Thyroid gland (tissue), 4 donors: ENCODE measurements around the gene ALDH2.
"Not testable (repeated sequence)": the region's sequence is repeated elsewhere in the genome, so short reads cannot be mapped to it uniquely, and the experiment has no call there.

ENCODE experiments used
- POLR2A ChIP-seq, 2 donors: fragments of 450-650 bp; IDR thresholded peaks; one replicate each; pipeline ENCODE4 v1.6.1; 2017; ENCODE audit warnings: antibody characterized with exemption in 2 of 2, mild to moderate bottlenecking in 2 of 2, moderate library complexity in 1 of 2
- TF ChIP-seq, protein P1 (sequence below), 6 experiments: fragments of 200-600 bp in 3 of 6; fragments of 450-650 bp in 3 of 6; sonication (generic) in 3 of 6; IDR thresholded peaks; one replicate each; pipeline ENCODE4 v1.5.1; 2016 to 2019; ENCODE audit warnings: antibody characterized with exemption in 6 of 6, mild to moderate bottlenecking in 2 of 6, inconsistent platforms in 1 of 6, moderate library complexity in 1 of 6

DNA sequence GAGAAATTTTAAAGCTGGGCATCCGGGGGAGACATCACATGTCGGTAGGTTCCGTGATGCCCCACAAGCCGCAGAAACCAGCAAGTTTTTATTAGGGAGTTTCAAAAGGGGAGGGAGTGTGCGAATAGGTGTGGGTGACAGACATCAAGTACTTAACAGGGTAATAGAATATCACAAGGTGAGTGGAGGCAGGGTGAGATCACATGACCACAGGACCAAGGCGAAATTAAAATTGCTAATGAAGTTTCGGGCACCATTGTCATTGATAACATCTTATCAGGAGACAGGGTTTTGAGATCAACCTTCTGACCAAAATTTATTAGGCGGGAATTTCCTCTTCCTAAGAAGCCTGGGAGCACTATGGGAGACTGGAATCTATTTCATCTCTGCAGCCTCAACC, 54.1 kb downstream of the ALDH2 start:
- TF ChIP-seq, protein P1, sequence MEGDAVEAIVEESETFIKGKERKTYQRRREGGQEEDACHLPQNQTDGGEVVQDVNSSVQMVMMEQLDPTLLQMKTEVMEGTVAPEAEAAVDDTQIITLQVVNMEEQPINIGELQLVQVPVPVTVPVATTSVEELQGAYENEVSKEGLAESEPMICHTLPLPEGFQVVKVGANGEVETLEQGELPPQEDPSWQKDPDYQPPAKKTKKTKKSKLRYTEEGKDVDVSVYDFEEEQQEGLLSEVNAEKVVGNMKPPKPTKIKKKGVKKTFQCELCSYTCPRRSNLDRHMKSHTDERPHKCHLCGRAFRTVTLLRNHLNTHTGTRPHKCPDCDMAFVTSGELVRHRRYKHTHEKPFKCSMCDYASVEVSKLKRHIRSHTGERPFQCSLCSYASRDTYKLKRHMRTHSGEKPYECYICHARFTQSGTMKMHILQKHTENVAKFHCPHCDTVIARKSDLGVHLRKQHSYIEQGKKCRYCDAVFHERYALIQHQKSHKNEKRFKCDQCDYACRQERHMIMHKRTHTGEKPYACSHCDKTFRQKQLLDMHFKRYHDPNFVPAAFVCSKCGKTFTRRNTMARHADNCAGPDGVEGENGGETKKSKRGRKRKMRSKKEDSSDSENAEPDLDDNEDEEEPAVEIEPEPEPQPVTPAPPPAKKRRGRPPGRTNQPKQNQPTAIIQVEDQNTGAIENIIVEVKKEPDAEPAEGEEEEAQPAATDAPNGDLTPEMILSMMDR (IDR thresholded peaks at IDR 0.05) = not testable (repeated sequence)
- not testable (repeated sequence) for TF ChIP-seq POLR2A (IDR thresholded peaks at IDR 0.05)
